Upper lobe of left lung (tissue), 4 donors: ENCODE results near the gene IMMP2L.

Experiments
- CTCF ChIP-seq, 6 experiments: fragments of 450-650 bp in 4 of 6; fragments of 200-600 bp in 2 of 6; sonication (generic) in 2 of 6; IDR thresholded peaks; one replicate each; pipeline ENCODE4 v1.5.1; 2016 to 2019; ENCODE audit warnings: antibody characterized with exemption in 6 of 6
- EP300 ChIP-seq, 4 donors: sonication (generic); formaldehyde crosslinking; IDR thresholded peaks; one replicate each; pipeline ENCODE4 v1.5.1; 2017; ENCODE audit warnings: antibody characterized with exemption in 4 of 4, control low read depth in 2 of 4
- POLR2A ChIP-seq, 4 donors: fragments of 450-650 bp; IDR thresholded peaks; one replicate each; pipeline ENCODE4 v1.5.1; 2016 to 2017; ENCODE audit warnings: antibody characterized with exemption in 4 of 4, mild to moderate bottlenecking in 2 of 4
- POLR2AphosphoS5 ChIP-seq, 2 donors: sonication (generic); formaldehyde crosslinking; IDR thresholded peaks; one replicate each; pipeline ENCODE4 v1.5.1; 2017; ENCODE audit warnings: antibody characterized with exemption in 2 of 2

GRCh38 chr7:111320133-111320532, 242.2 kb downstream of the IMMP2L start:
- no peak for TF ChIP-seq CTCF (IDR thresholded peaks at IDR 0.05)
- TF ChIP-seq POLR2A (IDR thresholded peaks at IDR 0.05) = no peak
- TF ChIP-seq POLR2AphosphoS5 (IDR thresholded peaks at IDR 0.05) = no peak
- no peak for TF ChIP-seq EP300 (IDR thresholded peaks at IDR 0.05)
